Trophoblast cell (in vitro differentiated cells and primary cell): ENCODE data around the gene CDC42BPB.

Experiments
- DNase-seq, 2 donors: peaks; one replicate each; pipeline ENCODE4 v3.0.0-alpha.2; 2016
- H2AFZ ChIP-seq: 2 replicates; pipeline ENCODE4 v1.6.1; 2013; ENCODE audit warnings: low read length, moderate library complexity, mild to moderate bottlenecking; ENCODE audit not compliant: insufficient read depth, poor library complexity
- H2AK5ac ChIP-seq: 2 replicates; pipeline ENCODE4 v1.6.1; 2013; ENCODE audit warnings: mild to moderate bottlenecking, low read length
- H2BK120ac ChIP-seq: 2 replicates; pipeline ENCODE4 v1.6.1; 2013; ENCODE audit warnings: low read length, mild to moderate bottlenecking, moderate library complexity; ENCODE audit not compliant: insufficient read depth, poor library complexity
- H2BK12ac ChIP-seq: 2 replicates; pipeline ENCODE4 v1.6.1; 2013; ENCODE audit warnings: mild to moderate bottlenecking, low read length, moderate library complexity
- H2BK5ac ChIP-seq: 2 replicates; pipeline ENCODE4 v1.6.1; 2013; ENCODE audit warnings: low read length, low read depth, moderate library complexity, mild to moderate bottlenecking; ENCODE audit not compliant: poor library complexity
- H3K14ac ChIP-seq: 2 replicates; pipeline ENCODE4 v1.6.1; 2013; ENCODE audit warnings: mild to moderate bottlenecking, low read length
- H3K18ac ChIP-seq: 2 replicates; pipeline ENCODE4 v1.6.1; 2013; ENCODE audit warnings: mild to moderate bottlenecking, low read length
- H3K23ac ChIP-seq: 2 replicates; pipeline ENCODE4 v1.6.1; 2013; ENCODE audit warnings: low read length
- H3K27ac ChIP-seq: 2 replicates; pipeline ENCODE4 v1.5.1; 2013; ENCODE audit warnings: low read depth, mild to moderate bottlenecking, inconsistent platforms, low read length, moderate library complexity
- H3K27me3 ChIP-seq: 2 replicates; pipeline ENCODE4 v1.6.1; 2013; ENCODE audit warnings: inconsistent platforms, mild to moderate bottlenecking, low read length, moderate library complexity; ENCODE audit not compliant: insufficient read depth
- H3K36me3 ChIP-seq, 2 experiments: 1 replicate in 1 of 2; 2 replicates in 1 of 2; pipeline ENCODE4 v1.6.1; 2013; ENCODE audit warnings: low read length in 2 of 2, mild to moderate bottlenecking in 2 of 2, moderate library complexity in 1 of 2; ENCODE audit not compliant: insufficient read depth in 2 of 2, control insufficient read depth in 1 of 2
- H3K4ac ChIP-seq: 2 replicates; pipeline ENCODE4 v1.6.1; 2013; ENCODE audit warnings: low read depth, mild to moderate bottlenecking, low read length, moderate library complexity
- H3K4me1 ChIP-seq, 2 experiments: 1 replicate in 1 of 2; 2 replicates in 1 of 2; pipeline ENCODE4 v1.6.1; 2013; ENCODE audit warnings: low read length in 2 of 2, mild to moderate bottlenecking in 2 of 2, moderate library complexity in 1 of 2; ENCODE audit not compliant: insufficient read depth in 2 of 2, control insufficient read depth in 1 of 2
- H3K4me2 ChIP-seq: 2 replicates; pipeline ENCODE4 v1.6.1; 2013; ENCODE audit warnings: inconsistent platforms, mild to moderate bottlenecking, low read length, moderate library complexity
- H3K4me3 ChIP-seq: 2 replicates; pipeline ENCODE4 v1.5.1; 2013; ENCODE audit warnings: mild to moderate bottlenecking, low read depth, low read length, inconsistent platforms
- H3K79me1 ChIP-seq: one replicate; pipeline ENCODE4 v1.6.1; 2013; ENCODE audit warnings: low read length
- H3K79me2 ChIP-seq: 2 replicates; pipeline ENCODE4 v1.6.1; 2013; ENCODE audit warnings: low read length, mild to moderate bottlenecking; ENCODE audit not compliant: control insufficient read depth, insufficient read depth, poor library complexity
- H3K9ac ChIP-seq: 2 replicates; pipeline ENCODE4 v1.6.1; 2013; ENCODE audit warnings: mild to moderate bottlenecking, low read length
- H3K9me3 ChIP-seq: 2 replicates; pipeline ENCODE4 v1.6.1; 2013; ENCODE audit warnings: low read depth, mild to moderate bottlenecking, control low read depth, inconsistent platforms, low read length; ENCODE audit not compliant: insufficient read depth
- H4K12ac ChIP-seq: 2 replicates; pipeline ENCODE4 v1.6.1; 2013; ENCODE audit warnings: low read depth, mild to moderate bottlenecking, low read length, moderate library complexity
- H4K8ac ChIP-seq: 2 replicates; pipeline ENCODE4 v1.6.1; 2013; ENCODE audit warnings: low read depth, mild to moderate bottlenecking, low read length, moderate library complexity
- H4K91ac ChIP-seq: one replicate; pipeline ENCODE4 v1.6.1; 2013; ENCODE audit warnings: low read depth, mild to moderate bottlenecking, low read length, moderate library complexity
- WGBS: extraction: QIAGEN DNeasy Blood & Tissue Kit; methylation state at CpG from one replicate; pipeline ENCODE4 v1.1.7; 2013; ENCODE audit warnings: missing lambda C conversion rate; ENCODE audit not compliant: insufficient read length, insufficient coverage; ENCODE audit errors: extremely low coverage; 5-methylcytosine and 5-hydroxymethylcytosine counted together

The CDC42BPB gene

GRCh38 chr14:102906616-102907302, 150.6 kb downstream of the CDC42BPB start:
- H3K4ac ChIP-seq = no peak overlapping the region
- H3K4me1 ChIP-seq = peaks cover 0 to under 1% of the 10 kb centered on the region in 2 experiments
- H4K91ac ChIP-seq = no peak overlapping the region
- H3K36me3 ChIP-seq = peaks cover 18 to 25% of the 10 kb centered on the region in 2 experiments
- peaks cover 14% of the 10 kb centered on the region for H3K9me3 ChIP-seq
- no peak overlapping the region for H2AFZ ChIP-seq
- no peak for DNase-seq
- no peak overlapping the region for H3K9ac ChIP-seq
- H3K79me1 ChIP-seq = no peaks in the 10 kb centered on the region
- H3K4me2 ChIP-seq = no peak overlapping the region
- no peak overlapping the region for H2BK5ac ChIP-seq
- H3K18ac ChIP-seq = no peak overlapping the region
- H3K4me3 ChIP-seq = no peak overlapping the region
- no peaks in the 10 kb centered on the region for H3K79me2 ChIP-seq
- no peak overlapping the region for H2BK120ac ChIP-seq
- no peaks in the 10 kb centered on the region for H3K27me3 ChIP-seq
- no peak overlapping the region for H3K27ac ChIP-seq
- no peak overlapping the region for H4K8ac ChIP-seq
- no peak overlapping the region for H4K12ac ChIP-seq
- H3K14ac ChIP-seq = no peak overlapping the region
- no peak overlapping the region for H2BK12ac ChIP-seq
- no CpG with 5 or more reads among the region's 30 CpGs for WGBS
- H3K23ac ChIP-seq = no peak overlapping the region
- H2AK5ac ChIP-seq = no peak overlapping the region

GRCh38 chr14:102905116-102906108, 151.9 kb downstream of the CDC42BPB start:
- Histone ChIP-seq H3K79me1 (no peaks in the 10 kb centered on the region), H2AK5ac (no peak overlapping the region), H3K9ac (no peak overlapping the region), H2BK120ac (no peak overlapping the region), H3K27ac (no peak overlapping the region), H3K9me3 (peaks cover 14% of the 10 kb centered on the region), H3K27me3 (no peaks in the 10 kb centered on the region), H3K4me3 (no peak overlapping the region), H2AFZ (no peak overlapping the region), H3K4me1 (no peaks in the 10 kb centered on the region), H3K79me2 (no peaks in the 10 kb centered on the region), H2BK12ac (no peak overlapping the region), H4K8ac (no peak overlapping the region), H4K12ac (no peak overlapping the region), H3K4ac (no peak overlapping the region), H3K14ac (no peak overlapping the region), H3K23ac (no peak overlapping the region), H3K18ac (no peak overlapping the region), H3K36me3 (peaks cover 22 to 26% of the 10 kb centered on the region in 2 experiments), H2BK5ac (no peak overlapping the region), H4K91ac (no peak overlapping the region), H3K4me2 (no peak overlapping the region)
- DNase-seq = no peak
- WGBS = no CpG with 5 or more reads among the region's 38 CpGs

GRCh38 chr14:102903889-102904512, 153.3 kb downstream of the CDC42BPB start:
- H4K91ac ChIP-seq = no peak overlapping the region
- H3K27ac ChIP-seq = no peak overlapping the region
- no CpG with 5 or more reads among the region's 7 CpGs for WGBS
- no peaks in the 10 kb centered on the region for H3K79me2 ChIP-seq
- no peak overlapping the region for H2BK120ac ChIP-seq
- H3K36me3 ChIP-seq = peaks cover 22 to 26% of the 10 kb centered on the region in 2 experiments
- no peak overlapping the region for H2AK5ac ChIP-seq
- no peak overlapping the region for H3K9ac ChIP-seq
- no peaks in the 10 kb centered on the region for H3K27me3 ChIP-seq
- H3K4me1 ChIP-seq = no peaks in the 10 kb centered on the region
- H3K23ac ChIP-seq = no peak overlapping the region
- no peak overlapping the region for H2BK5ac ChIP-seq
- DNase-seq = no peak
- no peak overlapping the region for H4K8ac ChIP-seq
- H2BK12ac ChIP-seq = no peak overlapping the region
- H3K9me3 ChIP-seq = peaks cover 11% of the 10 kb centered on the region
- no peak overlapping the region for H3K4me2 ChIP-seq
- H3K14ac ChIP-seq = no peak overlapping the region
- no peak overlapping the region for H3K4ac ChIP-seq
- H4K12ac ChIP-seq = no peak overlapping the region
- H2AFZ ChIP-seq = no peak overlapping the region
- H3K79me1 ChIP-seq = no peaks in the 10 kb centered on the region
- H3K18ac ChIP-seq = no peak overlapping the region
- H3K4me3 ChIP-seq = no peak overlapping the region

GRCh38 chr14:102903248-102903888, 154.0 kb downstream of the CDC42BPB start:
- no peak for DNase-seq
- H3K4ac ChIP-seq = no peak overlapping the region
- no peak overlapping the region for H2AFZ ChIP-seq
- no peaks in the 10 kb centered on the region for H3K27me3 ChIP-seq
- peaks cover 11% of the 10 kb centered on the region for H3K9me3 ChIP-seq
- H2BK5ac ChIP-seq = no peak overlapping the region
- H3K4me2 ChIP-seq = no peak overlapping the region
- H2AK5ac ChIP-seq = no peak overlapping the region
- H3K4me3 ChIP-seq = no peak overlapping the region
- no peak overlapping the region for H3K23ac ChIP-seq
- no peak overlapping the region for H4K91ac ChIP-seq
- H3K79me2 ChIP-seq = no peaks in the 10 kb centered on the region
- no peak overlapping the region for H3K18ac ChIP-seq
- no peak overlapping the region for H4K8ac ChIP-seq
- H3K79me1 ChIP-seq = no peaks in the 10 kb centered on the region
- H3K14ac ChIP-seq = no peak overlapping the region
- H2BK120ac ChIP-seq = no peak overlapping the region
- H3K27ac ChIP-seq = no peak overlapping the region
- H3K9ac ChIP-seq = no peak overlapping the region
- H2BK12ac ChIP-seq = no peak overlapping the region
- H3K4me1 ChIP-seq = no peaks in the 10 kb centered on the region
- no CpG with 5 or more reads among the region's 29 CpGs for whole genome bisulfite sequencing
- no peak overlapping the region for H4K12ac ChIP-seq
- H3K36me3 ChIP-seq = peaks cover 22 to 26% of the 10 kb centered on the region in 2 experiments
